ENCODE results near the gene EXOC4.

The EXOC4 gene

GRCh38 chr7:133293384-133294160 lies 40.7 kb downstream of the EXOC4 start:
- Histone ChIP-seq H3K27me3 (ENCODE audit: insufficient read depth, poor library complexity, severe bottlenecking) (no peaks in the 10 kb centered on the region), H3K9me3 (ENCODE audit: severe bottlenecking) (no peaks in the 10 kb centered on the region), H3K4me1 (ENCODE audit: insufficient read depth, poor library complexity, severe bottlenecking) (no peaks in the 10 kb centered on the region), H3K4me3 (ENCODE audit: severe bottlenecking) (no peak overlapping the region), H3K27ac (ENCODE audit: poor library complexity, severe bottlenecking) (no peak overlapping the region), H3K36me3 (ENCODE audit: low read depth) (peaks cover 24% of the 10 kb centered on the region)
- no peak for ATAC-seq (ENCODE audit: low read depth)
- no peak for DNase-seq (ENCODE audit: low spot score)
- no peak for TF ChIP-seq CTCF (IDR thresholded peaks at IDR 0.05; ENCODE audit: poor library complexity, severe bottlenecking)

GRCh38 chr7:133294234-133294633 lies 41.4 kb downstream of the EXOC4 start:
- Histone ChIP-seq H3K4me3 (ENCODE audit: severe bottlenecking) (no peak overlapping the region), H3K9me3 (ENCODE audit: severe bottlenecking) (no peaks in the 10 kb centered on the region), H3K27me3 (ENCODE audit: insufficient read depth, poor library complexity, severe bottlenecking) (no peaks in the 10 kb centered on the region), H3K27ac (ENCODE audit: poor library complexity, severe bottlenecking) (no peak overlapping the region), H3K36me3 (ENCODE audit: low read depth) (peaks cover 19% of the 10 kb centered on the region), H3K4me1 (ENCODE audit: insufficient read depth, poor library complexity, severe bottlenecking) (no peaks in the 10 kb centered on the region)
- DNase-seq (ENCODE audit: low spot score) (no peak), ATAC-seq (ENCODE audit: low read depth) (no peak)
- no peak for TF ChIP-seq CTCF (IDR thresholded peaks at IDR 0.05; ENCODE audit: poor library complexity, severe bottlenecking)

GRCh38 chr7:133295484-133295883 lies 42.6 kb downstream of the EXOC4 start:
- TF ChIP-seq CTCF (IDR thresholded peaks at IDR 0.05; ENCODE audit: poor library complexity, severe bottlenecking), result no peak
- peaks cover 7% of the 10 kb centered on the region for H3K36me3 ChIP-seq (ENCODE audit: low read depth)
- no peak overlapping the region for H3K27ac ChIP-seq (ENCODE audit: poor library complexity, severe bottlenecking)
- no peak for DNase-seq (ENCODE audit: low spot score)
- no peak overlapping the region for H3K4me3 ChIP-seq (ENCODE audit: severe bottlenecking)
- no peaks in the 10 kb centered on the region for H3K27me3 ChIP-seq (ENCODE audit: insufficient read depth, poor library complexity, severe bottlenecking)
- no peaks in the 10 kb centered on the region for H3K9me3 ChIP-seq (ENCODE audit: severe bottlenecking)
- no peaks in the 10 kb centered on the region for H3K4me1 ChIP-seq (ENCODE audit: insufficient read depth, poor library complexity, severe bottlenecking)
- ATAC-seq (ENCODE audit: low read depth), result no peak

- no peak for TF ChIP-seq CTCF (IDR thresholded peaks at IDR 0.05; ENCODE audit: poor library complexity, severe bottlenecking)
- ATAC-seq (ENCODE audit: low read depth) (no peak), DNase-seq (ENCODE audit: low spot score) (no peak)
- no peaks in the 10 kb centered on the region for H3K36me3 ChIP-seq (ENCODE audit: low read depth)
- peaks cover 5% of the 10 kb centered on the region for H3K4me1 ChIP-seq (ENCODE audit: insufficient read depth, poor library complexity, severe bottlenecking)
- no peak overlapping the region for H3K27ac ChIP-seq (ENCODE audit: poor library complexity, severe bottlenecking)
- H3K9me3 ChIP-seq (ENCODE audit: severe bottlenecking), result no peaks in the 10 kb centered on the region
- no peak overlapping the region for H3K4me3 ChIP-seq (ENCODE audit: severe bottlenecking)
- no peaks in the 10 kb centered on the region for H3K27me3 ChIP-seq (ENCODE audit: insufficient read depth, poor library complexity, severe bottlenecking)
These were observed 44.2 kb downstream of the EXOC4 start for GRCh38 chr7:133297093-133297492.

GRCh38 chr7:133298080-133298479 lies 45.2 kb downstream of the EXOC4 start:
- Histone ChIP-seq H3K36me3 (ENCODE audit: low read depth) (no peaks in the 10 kb centered on the region), H3K27ac (ENCODE audit: poor library complexity, severe bottlenecking) (no peak overlapping the region), H3K9me3 (ENCODE audit: severe bottlenecking) (no peaks in the 10 kb centered on the region), H3K4me1 (ENCODE audit: insufficient read depth, poor library complexity, severe bottlenecking) (peaks cover 6% of the 10 kb centered on the region), H3K27me3 (ENCODE audit: insufficient read depth, poor library complexity, severe bottlenecking) (no peaks in the 10 kb centered on the region), H3K4me3 (ENCODE audit: severe bottlenecking) (no peak overlapping the region)
- no peak for TF ChIP-seq CTCF (IDR thresholded peaks at IDR 0.05; ENCODE audit: poor library complexity, severe bottlenecking)
- no peak for ATAC-seq (ENCODE audit: low read depth)
- DNase-seq (ENCODE audit: low spot score), result no peak

All from RWPE2 (cell line).